Caco-2 (cell line): ENCODE results near the gene HMCN1. TPM values are rescaled to one million over a fixed set of nuclear protein-coding genes. Genes with fewer than 3 reads are reported as not detected.

Experiments used
- BruUV-seq: library from RNA; stranded (reverse); fragments of 400-500 nt; replicated peaks from 2 replicates; lab custom pipeline; 2021; lab: Mats Ljungman, UMichigan
- CTCF ChIA-PET: fragments of 300-600 bp; sonication (Branson Sonifier 250); formaldehyde crosslinking; loops from one replicate; lab custom pipeline; 2022; ENCODE audit warnings: antibody characterized with exemption; lab: Charles Lee
- POLR2A ChIA-PET: fragments of 300-600 bp; sonication (Branson Sonifier 250); formaldehyde crosslinking; loops from one replicate; lab custom pipeline; 2022; ENCODE audit warnings: antibody characterized with exemption; lab: Charles Lee
- DNase-seq, 2 experiments: peaks; one replicate each; pipeline versions ENCODE4 v3.0.0 to v3.0.0-alpha.2; 2020 to 2022
- H3K27me3 ChIP-seq: replicated peaks from 2 replicates; pipeline ENCODE4 v1.6.0; 2011; ENCODE audit warnings: low read length; ENCODE audit not compliant: control insufficient read depth, insufficient read depth
- H3K36me3 ChIP-seq: 2 replicates; pipeline ENCODE4 v1.5.1; 2011; ENCODE audit warnings: low read length; ENCODE audit not compliant: control insufficient read depth, insufficient read depth
- H3K4me1 ChIP-seq: fragments of 250-450 bp; sonication (Bioruptor Pico); 2 replicates; pipeline ENCODE4 v1.5.1; 2020; ENCODE audit warnings: mild to moderate bottlenecking
- H3K4me3 ChIP-seq: 2 replicates; pipeline ENCODE4 v1.5.1; 2011; ENCODE audit warnings: low read depth, mild to moderate bottlenecking, control low read depth, low read length
- H3K9me3 ChIP-seq: fragments of 250-450 bp; sonication (Bioruptor Pico); 2 replicates; pipeline ENCODE4 v1.5.1; 2020; ENCODE audit warnings: mild to moderate bottlenecking, moderate library complexity
- H3K27ac Mint-ChIP-seq: one replicate; pipeline ENCODE4 v1.8.0; 2022; ENCODE audit warnings: mixed read lengths; ENCODE audit not compliant: unreplicated experiment
- H3K27me3 Mint-ChIP-seq: one replicate; pipeline ENCODE4 v1.8.0; 2022; ENCODE audit warnings: mixed read lengths; ENCODE audit not compliant: insufficient read depth, unreplicated experiment
- H3K36me3 Mint-ChIP-seq: one replicate; pipeline ENCODE4 v1.8.0; 2022; ENCODE audit warnings: mild to moderate bottlenecking, mixed read lengths; ENCODE audit not compliant: insufficient read depth, unreplicated experiment
- H3K4me1 Mint-ChIP-seq: one replicate; pipeline ENCODE4 v1.8.0; 2022; ENCODE audit warnings: low read depth, mixed read lengths; ENCODE audit not compliant: unreplicated experiment
- H3K4me3 Mint-ChIP-seq: one replicate; pipeline ENCODE4 v1.8.0; 2022; ENCODE audit warnings: mild to moderate bottlenecking, moderate library complexity, mixed read lengths; ENCODE audit not compliant: unreplicated experiment
- H3K9me3 Mint-ChIP-seq: one replicate; pipeline ENCODE4 v1.8.0; 2022; ENCODE audit warnings: mixed read lengths; ENCODE audit not compliant: unreplicated experiment
- intact Hi-C: fragments of 100-400 bp; cut with micrococcal nuclease; formaldehyde crosslinking; loops from one replicate; pipeline ENCODE4 v1.10.0; 2022; ENCODE audit not compliant: unreplicated experiment
- total RNA-seq: library from RNA; stranded (reverse); gene quantifications from 2 replicates; pipeline ENCODE4 v1.2.3, GENCODE V29; 2022
- TF ChIP-seq, protein P1 (sequence below), 2 experiments: fragments of 200-600 bp in 1 of 2; IDR thresholded peaks; 1 replicate in 1 of 2; 2 replicates in 1 of 2; pipeline versions ENCODE4 v1.5.1 to v1.8.0; 2011 to 2022; ENCODE audit warnings: antibody characterized with exemption in 1 of 2, control low read depth in 1 of 2, inconsistent platforms in 1 of 2, low read depth in 1 of 2, low read length in 1 of 2, mild to moderate bottlenecking in 1 of 2, moderate library complexity in 1 of 2; ENCODE audit not compliant: insufficient read depth in 1 of 2, severe bottlenecking in 1 of 2, unreplicated experiment in 1 of 2

HMCN1 gene
- total RNA-seq, 1 experiment from 2014 or later: 0.02 TPM

- intact Hi-C loops: no loop called here
- peaks cover 8% of the 10 kb centered on the region for H3K27me3 Mint-ChIP-seq
- TF ChIP-seq, protein P1, sequence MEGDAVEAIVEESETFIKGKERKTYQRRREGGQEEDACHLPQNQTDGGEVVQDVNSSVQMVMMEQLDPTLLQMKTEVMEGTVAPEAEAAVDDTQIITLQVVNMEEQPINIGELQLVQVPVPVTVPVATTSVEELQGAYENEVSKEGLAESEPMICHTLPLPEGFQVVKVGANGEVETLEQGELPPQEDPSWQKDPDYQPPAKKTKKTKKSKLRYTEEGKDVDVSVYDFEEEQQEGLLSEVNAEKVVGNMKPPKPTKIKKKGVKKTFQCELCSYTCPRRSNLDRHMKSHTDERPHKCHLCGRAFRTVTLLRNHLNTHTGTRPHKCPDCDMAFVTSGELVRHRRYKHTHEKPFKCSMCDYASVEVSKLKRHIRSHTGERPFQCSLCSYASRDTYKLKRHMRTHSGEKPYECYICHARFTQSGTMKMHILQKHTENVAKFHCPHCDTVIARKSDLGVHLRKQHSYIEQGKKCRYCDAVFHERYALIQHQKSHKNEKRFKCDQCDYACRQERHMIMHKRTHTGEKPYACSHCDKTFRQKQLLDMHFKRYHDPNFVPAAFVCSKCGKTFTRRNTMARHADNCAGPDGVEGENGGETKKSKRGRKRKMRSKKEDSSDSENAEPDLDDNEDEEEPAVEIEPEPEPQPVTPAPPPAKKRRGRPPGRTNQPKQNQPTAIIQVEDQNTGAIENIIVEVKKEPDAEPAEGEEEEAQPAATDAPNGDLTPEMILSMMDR (IDR thresholded peaks at IDR 0.05; ENCODE audit: insufficient read depth in 1 of 2, low read depth in 1 of 2, low read length in 1 of 2, severe bottlenecking in 1 of 2, unreplicated experiment in 1 of 2): no peak
- Histone ChIP-seq H3K36me3 (no peaks in the 10 kb centered on the region), H3K27me3 (no peaks in the 10 kb centered on the region), H3K9me3 (no peaks in the 10 kb centered on the region), H3K4me1 (no peaks in the 10 kb centered on the region), H3K4me3 (no peak overlapping the region)
- no peak overlapping the region for H3K4me3 Mint-ChIP-seq
- no peaks in the 10 kb centered on the region for H3K36me3 Mint-ChIP-seq
- H3K9me3 Mint-ChIP-seq: no peaks in the 10 kb centered on the region
- no peak overlapping the region for H3K27ac Mint-ChIP-seq
- POLR2A ChIA-PET: no interaction called here
- no peaks in the 10 kb centered on the region for H3K4me1 Mint-ChIP-seq
- DNase-seq: no peak
- BruUV-seq: no TSS peak
- CTCF ChIA-PET: no interaction called here
Measured at GRCh38 chr1:185966471-185966870, 232.3 kb downstream of the HMCN1 start.

GRCh38 chr1:185969028-185969427 is 234.8 kb downstream of the HMCN1 start:
- H3K36me3 Mint-ChIP-seq: no peaks in the 10 kb centered on the region
- no peak for DNase-seq
- BruUV-seq: no TSS peak
- intact Hi-C loops: no loop called here
- no peaks in the 10 kb centered on the region for H3K9me3 Mint-ChIP-seq
- no peaks in the 10 kb centered on the region for H3K36me3 ChIP-seq
- no peak overlapping the region for H3K27ac Mint-ChIP-seq
- H3K9me3 ChIP-seq: no peaks in the 10 kb centered on the region
- H3K27me3 ChIP-seq: no peaks in the 10 kb centered on the region
- H3K4me3 Mint-ChIP-seq: no peak overlapping the region
- H3K4me1 ChIP-seq: no peaks in the 10 kb centered on the region
- POLR2A ChIA-PET: no interaction called here
- peaks cover 4% of the 10 kb centered on the region for H3K27me3 Mint-ChIP-seq
- TF ChIP-seq, protein P1 (IDR thresholded peaks at IDR 0.05; ENCODE audit: insufficient read depth in 1 of 2, low read depth in 1 of 2, low read length in 1 of 2, severe bottlenecking in 1 of 2, unreplicated experiment in 1 of 2): no peak
- H3K4me3 ChIP-seq: no peak overlapping the region
- CTCF ChIA-PET: no interaction called here
- H3K4me1 Mint-ChIP-seq: no peaks in the 10 kb centered on the region

DNA sequence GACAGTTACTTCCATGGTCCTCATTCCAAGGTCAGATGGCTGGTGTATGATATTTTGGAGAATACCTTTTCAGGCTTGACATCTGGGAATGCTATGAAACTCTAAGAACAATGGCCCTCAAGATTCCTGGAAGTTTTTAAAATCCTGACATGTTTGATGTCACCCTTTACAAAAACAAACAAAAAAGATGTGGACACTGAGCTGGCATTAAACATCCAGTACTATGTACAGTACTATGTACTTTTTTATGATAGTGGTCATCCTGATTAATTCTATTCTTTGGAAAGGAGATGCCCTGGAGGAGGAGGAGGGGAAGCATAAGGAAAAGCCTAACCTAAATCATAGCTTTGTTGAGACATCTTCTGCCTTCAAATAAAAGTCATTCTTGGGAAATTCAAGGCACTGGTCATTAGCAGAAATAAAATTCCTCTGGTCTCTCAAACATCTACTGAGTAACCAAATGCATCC is 235.4 kb downstream of the HMCN1 start:
- ChIA-PET CTCF (no interaction called here), POLR2A (no interaction called here)
- H3K4me3 ChIP-seq: no peak overlapping the region
- no peak overlapping the region for H3K27ac Mint-ChIP-seq
- H3K9me3 Mint-ChIP-seq: no peaks in the 10 kb centered on the region
- H3K9me3 ChIP-seq: no peaks in the 10 kb centered on the region
- H3K4me3 Mint-ChIP-seq: no peak overlapping the region
- H3K4me1 Mint-ChIP-seq: no peaks in the 10 kb centered on the region
- H3K27me3 ChIP-seq: no peaks in the 10 kb centered on the region
- intact Hi-C loops: no loop called here
- no peaks in the 10 kb centered on the region for H3K36me3 ChIP-seq
- no peaks in the 10 kb centered on the region for H3K36me3 Mint-ChIP-seq
- H3K27me3 Mint-ChIP-seq: peaks cover 1% of the 10 kb centered on the region
- H3K4me1 ChIP-seq: no peaks in the 10 kb centered on the region
- TF ChIP-seq, protein P1 (IDR thresholded peaks at IDR 0.05; ENCODE audit: insufficient read depth in 1 of 2, low read depth in 1 of 2, low read length in 1 of 2, severe bottlenecking in 1 of 2, unreplicated experiment in 1 of 2): no peak
- no peak for DNase-seq
- no TSS peak for BruUV-seq
